Epithelial cell of prostate (primary cell): Measurements from ENCODE around the gene OSGIN1.

Experiments
- DNase-seq: peaks from one replicate; pipeline ENCODE4 v3.0.0-alpha.2; 2011; ENCODE audit warnings: low read depth, low spot score
- H3K27ac ChIP-seq: fragments of 450-650 bp; 2 replicates; pipeline ENCODE4 v1.5.1; 2017; ENCODE audit warnings: mild to moderate bottlenecking

Gene OSGIN1

DNA sequence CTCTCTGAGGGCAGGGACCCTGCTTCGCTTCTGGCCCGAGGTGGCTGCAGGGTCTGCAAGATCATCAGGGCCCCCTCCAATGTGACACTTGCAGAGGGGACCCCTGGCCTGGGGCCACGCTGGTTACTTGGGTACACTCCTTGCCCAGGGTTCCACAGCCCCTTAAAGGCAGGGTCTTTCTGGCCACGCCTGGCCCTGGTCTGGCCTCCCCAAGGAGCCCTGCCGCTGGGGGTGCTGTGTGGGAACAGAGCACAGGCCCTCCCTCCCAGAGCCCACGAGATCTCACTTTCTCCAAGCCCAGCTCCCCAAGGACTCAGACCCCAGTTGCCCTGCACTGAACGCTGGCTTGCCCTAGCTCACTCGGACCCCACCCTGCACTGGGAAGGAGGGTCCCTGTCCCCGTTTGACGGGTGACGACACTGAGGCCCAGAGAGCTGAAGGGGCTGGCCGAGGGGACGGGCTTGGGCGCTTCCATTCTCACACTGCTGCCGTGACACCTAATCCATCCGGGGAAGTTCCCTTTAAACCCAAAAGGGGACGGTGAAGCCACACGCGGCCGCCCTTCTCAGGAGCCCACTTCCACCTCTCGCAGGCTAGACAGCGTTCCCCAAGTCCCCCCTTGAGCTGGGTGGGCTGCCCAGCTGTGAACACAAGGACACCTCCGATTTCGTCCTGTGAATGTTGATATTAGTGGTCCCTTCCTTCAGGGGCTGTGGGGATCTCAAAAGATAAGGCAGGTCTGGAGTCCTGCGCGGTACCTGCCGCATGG is 26.9 kb upstream of the OSGIN1 start:
- DNase-seq, result no peak
- peak overlapping the region; percentile 84 for H3K27ac ChIP-seq

DNA sequence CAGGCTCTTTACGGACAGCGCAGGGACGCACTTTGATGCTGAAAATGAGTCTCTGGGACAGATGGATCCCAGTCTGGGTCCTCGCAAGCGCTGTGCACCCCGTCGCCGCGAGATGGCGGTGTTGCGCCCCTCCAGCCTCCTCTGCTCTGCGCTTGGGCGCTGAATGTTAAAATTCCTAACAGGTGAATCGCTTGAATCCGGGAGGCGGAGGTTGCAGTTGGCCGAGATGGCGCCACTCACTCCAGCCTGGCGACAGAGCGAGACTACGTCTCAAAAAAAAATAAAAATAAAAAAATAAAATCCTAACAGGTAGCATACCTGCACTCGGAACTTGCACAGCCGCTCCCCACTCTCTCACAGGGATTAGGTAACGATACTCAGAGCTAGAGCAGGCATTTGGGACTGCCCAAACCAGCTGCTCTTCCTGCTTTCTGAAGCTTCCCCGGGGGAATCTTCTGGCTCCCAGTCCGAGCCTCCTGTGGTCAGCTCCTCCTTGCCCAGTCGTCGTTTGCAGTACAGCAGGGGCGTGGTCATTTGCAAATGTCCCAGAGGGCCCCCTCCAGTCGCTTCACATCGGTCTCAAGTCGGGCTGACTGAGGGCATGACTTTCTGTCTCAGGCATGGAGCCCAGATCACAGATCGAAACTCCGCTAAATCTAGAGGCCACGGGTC is 26.2 kb upstream of the OSGIN1 start:
- peak overlapping the region; percentile 84 for H3K27ac ChIP-seq
- DNase-seq, result peak; percentile 45

DNA sequence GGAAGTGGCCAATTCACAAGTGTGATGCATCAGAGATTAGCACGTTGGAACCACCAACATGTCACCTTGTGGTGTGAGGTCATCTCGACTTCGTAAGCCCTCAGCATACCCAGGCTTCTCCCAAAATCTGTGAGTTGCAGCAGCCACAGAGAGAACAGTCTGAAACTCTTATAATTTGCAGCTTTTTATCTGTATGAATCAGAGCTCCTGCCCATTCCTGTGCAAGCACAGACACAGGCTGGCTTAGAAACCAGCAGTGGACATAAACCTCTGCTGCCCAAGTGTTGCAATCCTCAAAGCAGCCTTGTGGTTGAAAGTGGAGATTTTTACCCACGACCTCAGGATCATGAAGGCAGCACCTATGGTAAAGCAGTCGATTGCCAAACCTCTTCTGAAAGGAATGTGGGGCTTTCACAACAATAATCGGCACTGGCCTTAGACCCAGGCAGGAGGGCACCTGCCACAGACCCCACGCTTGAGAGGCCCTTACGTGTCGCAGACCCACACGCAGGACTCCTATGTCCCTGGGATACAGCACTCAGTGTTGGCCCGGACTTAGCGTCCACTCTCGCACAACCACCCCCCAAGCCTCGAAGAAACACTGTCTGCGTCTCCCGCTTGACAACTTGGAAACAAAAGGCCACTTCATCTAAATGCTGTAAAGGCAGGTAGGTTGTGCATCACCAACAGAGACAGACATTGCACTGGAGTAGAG is 24.5 kb upstream of the OSGIN1 start:
- peak overlapping the region; percentile 84 for H3K27ac ChIP-seq
- peak; percentile 63 for DNase-seq

DNA sequence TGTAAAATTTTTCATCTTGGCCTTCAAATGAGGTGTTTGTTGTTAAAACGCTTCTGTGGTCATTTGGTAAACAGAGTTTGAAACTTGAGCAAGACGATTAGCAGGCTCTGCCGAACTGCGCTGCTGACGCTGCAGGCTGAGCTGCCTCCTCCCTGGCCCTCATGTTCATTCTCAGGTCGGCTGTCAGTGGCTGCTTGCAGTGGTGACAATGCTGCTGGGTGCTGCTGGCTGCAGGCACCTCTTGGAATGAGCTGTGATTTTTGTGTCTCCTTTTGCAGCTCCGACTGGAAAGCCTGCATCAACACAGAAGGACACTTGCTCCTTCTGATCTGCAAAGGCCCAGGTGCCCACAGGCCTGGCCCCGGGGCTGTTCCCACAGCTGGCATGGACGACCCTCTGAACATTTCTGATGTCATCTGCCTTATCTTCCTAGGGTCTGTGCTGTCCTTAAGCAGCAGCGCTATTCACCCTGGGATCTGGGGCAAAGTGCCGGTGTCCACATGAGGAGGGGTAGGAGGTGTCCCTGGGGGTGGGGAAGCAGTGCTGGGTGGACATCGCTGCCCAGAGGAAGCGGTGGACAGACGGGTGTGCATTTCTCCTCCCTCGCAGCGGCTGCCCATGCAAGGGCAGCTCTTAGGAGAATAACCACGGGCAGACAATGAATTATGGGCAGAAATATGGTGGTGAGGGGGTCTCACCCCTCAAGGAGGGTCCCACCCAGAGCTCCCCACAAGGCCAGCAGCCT is 23.1 kb upstream of the OSGIN1 start:
- no peak for DNase-seq
- no peak overlapping the region for H3K27ac ChIP-seq

DNA sequence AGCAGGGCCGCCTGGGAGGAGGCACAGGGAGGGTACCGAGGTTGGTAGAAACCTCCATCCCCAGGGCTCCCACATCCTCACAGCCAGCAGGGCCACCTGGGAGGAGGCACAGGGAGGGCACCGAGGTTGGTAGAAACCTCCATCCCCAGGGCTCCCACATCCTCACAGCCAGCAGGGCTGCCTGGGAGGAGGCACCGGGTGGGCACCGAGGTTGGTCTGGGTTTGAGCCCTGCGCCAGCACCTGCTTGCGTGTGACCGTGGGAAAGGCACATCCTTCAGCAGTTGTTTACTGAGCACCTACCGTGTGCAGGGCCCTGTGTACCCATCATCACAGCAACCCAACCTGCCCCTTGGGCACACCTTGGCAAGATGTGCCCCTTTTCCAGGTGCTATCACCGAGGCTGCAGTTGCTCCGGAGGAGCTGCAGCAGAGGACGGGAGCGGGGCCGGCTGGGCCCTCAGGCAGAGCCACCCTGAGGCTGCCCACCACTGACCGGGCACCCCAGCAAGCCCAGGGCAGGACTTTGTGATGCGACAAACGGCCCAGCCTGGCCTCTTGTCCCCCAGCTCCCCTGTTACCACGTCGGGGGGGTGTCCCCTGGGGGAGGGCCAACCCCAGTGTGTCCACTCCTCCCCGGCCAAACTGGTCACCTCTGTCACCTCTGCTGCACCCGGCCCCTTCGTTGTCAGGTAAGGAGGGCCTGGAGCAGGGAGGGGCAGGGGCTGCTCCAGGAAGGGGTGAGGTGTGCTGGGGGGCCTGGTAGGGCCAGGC is 22.1 kb upstream of the OSGIN1 start:
- DNase-seq, result no peak
- H3K27ac ChIP-seq, result no peak overlapping the region

DNA sequence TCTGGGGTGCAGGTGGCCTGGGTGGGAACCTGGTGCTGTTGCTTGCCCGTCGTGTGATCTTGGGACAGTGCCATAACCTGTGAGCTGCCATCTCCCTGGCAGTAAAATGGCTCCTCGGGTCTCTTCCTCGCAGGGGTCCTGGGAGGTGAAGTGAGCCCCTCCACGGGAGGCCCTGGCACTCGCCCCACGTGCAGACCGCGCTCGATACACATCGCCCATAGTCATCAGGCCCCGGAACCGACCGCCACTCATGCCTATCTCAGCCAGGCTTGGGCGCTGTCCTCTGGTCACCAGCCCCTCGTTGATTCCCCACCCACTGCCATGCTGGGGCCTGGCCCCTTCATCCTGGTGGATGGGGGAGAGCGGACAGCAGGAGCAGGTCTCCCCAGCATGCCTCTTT is 21.5 kb upstream of the OSGIN1 start:
- no peak for DNase-seq
- no peak overlapping the region for H3K27ac ChIP-seq

DNA sequence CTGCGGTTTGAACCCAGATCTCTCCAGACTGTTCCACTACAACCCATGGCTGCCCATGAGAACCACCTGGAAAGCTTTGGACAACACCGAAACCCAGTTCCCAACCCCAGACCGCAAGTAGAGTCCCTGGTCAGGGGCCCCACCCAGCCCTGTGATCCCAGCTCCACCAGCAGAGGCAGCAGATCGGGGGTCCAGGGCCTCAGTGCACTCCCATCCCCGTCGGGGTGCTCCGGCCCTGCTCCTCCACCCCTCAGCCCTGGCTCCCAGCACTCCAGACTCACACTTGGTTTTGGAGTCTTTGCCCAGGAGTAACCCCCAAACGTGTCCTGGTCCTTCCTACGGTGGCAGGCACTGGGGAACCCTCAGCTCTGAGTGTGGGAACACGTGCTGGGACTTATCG is 20.7 kb upstream of the OSGIN1 start:
- DNase-seq, result no peak
- H3K27ac ChIP-seq, result no peak overlapping the region

DNA sequence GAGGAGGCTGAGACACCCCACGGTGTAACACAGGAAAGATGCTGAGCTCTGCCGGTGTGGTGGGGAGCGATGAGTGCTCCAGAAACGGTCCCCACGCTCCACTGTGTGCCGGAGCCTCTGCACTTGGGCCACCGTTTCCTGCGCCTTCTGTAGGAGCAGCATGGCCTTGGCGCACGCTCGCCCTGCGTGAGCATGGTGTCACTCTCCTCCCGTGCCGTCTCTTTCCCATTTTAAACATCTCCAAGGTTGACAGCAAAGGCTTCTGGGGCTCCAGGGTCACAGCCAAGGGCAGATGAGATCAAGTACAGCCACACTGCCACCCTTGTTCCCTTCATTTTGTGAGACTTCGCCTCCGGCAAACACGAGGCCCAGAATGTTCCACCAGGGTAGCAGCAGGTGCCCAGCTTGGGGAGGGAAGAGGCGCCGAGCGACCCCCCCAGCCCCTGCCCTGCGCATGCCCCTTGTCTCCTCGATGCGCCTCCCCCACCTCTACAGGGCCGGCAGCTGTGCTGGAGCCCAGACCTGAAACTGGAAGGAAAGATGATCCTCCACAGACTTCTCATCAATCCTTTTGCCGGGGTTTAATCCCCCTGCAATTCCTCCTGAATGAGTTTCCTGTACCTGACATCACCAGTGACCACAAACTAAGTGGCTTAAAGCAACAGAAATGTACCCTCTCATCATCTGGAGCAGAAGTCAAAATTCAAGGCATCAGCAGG is 19.9 kb upstream of the OSGIN1 start:
- DNase-seq, result no peak
- no peak overlapping the region for H3K27ac ChIP-seq

DNA sequence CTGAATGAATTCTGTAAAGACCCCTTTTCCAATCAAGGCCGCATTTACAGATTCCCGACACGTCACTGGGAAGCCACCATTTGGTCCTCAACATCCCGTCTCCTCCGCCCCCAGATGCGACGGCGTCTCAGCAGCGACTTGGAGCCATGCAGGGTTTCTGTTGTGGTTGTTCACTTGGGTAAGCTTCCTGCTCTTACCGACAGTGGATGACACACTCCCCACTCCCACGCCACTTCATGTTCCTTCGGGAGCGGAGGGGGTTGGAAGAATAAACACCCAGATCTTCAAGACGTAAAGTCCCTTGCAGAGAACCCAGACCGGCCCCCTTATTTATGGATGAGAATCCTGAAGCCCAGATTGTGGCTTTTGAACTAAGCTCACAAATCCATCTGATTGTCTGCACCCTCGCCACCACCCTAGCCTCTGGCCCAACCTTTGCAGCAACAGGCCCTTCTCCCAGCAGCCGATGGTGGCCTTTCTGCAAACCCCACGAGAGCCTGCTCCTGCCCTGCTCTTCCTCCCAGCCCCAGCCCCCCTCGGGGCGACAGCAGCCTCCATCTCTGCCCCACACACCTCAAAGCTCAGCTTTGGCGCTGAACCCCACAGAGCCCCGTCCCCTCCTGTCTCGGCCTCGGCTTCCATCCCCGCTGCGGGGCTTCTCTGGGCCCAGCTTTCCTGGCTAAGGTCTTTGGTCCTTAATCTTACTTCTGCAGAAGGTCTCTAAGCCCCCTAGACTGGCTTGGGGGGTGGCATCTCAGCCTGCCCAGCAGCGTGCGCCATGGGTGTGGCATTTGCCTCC is 19.0 kb upstream of the OSGIN1 start:
- H3K27ac ChIP-seq, result no peak overlapping the region
- DNase-seq, result no peak

DNA sequence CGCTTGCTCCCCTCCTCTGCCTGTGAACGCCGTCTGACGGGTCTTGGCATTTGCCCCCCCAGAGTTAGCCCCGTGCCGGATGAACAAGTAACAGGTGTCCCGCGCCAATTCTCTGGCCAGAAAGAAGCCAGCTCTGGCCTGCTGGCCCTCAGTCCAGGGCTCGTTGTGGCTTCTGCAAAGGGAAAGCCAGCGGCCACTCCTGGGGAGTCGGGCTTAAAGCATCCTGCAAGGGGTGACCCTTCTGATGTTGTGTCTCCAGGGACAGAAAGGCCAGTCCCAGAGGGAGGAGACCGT is 18.4 kb upstream of the OSGIN1 start:
- H3K27ac ChIP-seq, result no peak overlapping the region

DNA sequence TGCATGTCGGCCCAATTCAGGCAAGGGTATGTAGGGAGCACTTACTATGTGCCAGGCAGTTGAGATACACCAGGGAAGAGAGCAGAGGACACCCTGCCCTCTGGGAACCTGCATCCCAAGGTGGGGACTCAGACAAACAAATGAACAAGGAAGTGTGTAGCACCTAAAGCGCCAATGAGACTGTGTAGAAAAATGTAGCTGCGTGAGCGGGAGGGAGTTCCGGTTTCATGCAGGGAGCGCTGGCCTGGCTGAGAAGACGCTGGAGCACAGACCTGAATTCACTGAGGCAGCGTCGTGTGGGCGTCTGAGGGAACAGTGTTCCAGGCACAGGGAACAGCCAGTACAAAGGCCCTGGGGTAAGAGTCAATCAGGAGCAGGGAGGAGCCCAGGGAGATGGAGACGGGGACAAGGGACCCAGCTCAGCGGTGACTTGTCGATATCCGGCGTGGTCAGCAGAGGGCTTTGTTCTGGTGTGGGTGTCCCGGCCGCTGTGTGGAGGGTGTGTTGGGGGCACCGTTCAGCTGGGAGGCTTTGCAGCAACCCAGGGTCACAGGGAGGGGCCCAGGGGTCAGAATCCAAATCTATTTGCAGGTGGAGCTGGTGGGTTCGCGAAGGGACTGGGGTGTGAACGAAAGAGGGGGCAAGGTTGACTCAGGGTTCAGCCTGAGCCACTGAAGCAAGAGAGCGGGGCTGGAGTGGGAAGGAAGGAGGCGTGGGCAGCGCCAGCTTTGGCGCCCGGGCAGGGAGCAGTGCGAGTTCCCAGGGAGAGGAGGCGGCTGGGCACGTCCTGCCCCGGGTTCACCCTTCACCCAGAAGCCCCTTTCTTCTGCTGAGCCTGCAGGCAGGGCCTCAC is 17.8 kb upstream of the OSGIN1 start:
- no peak overlapping the region for H3K27ac ChIP-seq
- no peak for DNase-seq

More for the DNA sequence above, 18.4 kb upstream of the OSGIN1 start:
- DNase-seq, result no peak

DNA sequence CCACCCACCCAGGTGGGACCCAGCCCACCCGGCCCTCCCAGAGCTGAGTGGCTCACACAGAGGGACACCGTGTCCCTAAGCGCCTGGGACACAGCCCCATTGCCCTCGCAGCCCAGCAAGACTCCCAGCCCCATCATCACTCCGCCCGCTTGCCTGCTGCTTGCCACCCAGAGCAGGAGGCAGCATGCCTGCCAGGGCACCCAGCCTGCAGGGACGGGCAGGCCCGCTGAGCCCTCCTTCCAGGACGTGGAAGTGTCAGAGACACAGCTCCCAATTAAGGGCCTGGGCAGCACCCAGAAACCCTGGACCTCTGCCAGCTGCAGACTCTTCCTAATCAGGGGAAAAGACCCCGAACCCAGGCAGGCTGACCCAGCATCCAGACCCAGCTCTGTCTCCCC is 17.2 kb upstream of the OSGIN1 start:
- DNase-seq, result no peak
- no peak overlapping the region for H3K27ac ChIP-seq

DNA sequence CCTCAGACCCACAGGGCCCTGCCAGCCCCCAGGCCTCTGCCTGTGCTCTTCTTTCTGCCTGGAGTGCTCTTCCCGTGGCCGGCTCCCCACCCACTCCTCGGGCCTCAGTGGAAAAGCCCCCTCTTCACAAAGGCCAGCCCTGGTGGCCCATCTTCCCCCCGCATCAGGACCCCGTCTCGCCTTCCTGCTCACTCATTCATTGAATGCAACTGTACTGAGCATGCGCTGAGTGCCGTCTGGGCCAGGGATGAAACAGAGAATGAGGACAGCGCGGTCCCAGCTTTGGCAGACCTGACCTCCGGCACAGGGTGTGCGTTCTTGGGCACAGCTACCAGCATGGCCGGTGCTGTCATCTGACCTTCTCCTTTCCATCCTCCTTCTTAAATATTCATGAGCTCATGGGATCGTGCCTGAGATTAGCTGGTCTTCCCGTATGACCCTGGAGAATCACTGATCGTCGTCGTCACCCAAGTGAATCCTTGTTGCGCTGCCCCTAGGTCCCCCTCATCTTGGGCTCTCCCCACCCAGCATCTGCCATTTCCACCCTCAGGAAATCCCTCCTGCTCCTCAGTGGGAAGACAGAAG is 16.4 kb upstream of the OSGIN1 start:
- no peak overlapping the region for H3K27ac ChIP-seq
- DNase-seq, result no peak

DNA sequence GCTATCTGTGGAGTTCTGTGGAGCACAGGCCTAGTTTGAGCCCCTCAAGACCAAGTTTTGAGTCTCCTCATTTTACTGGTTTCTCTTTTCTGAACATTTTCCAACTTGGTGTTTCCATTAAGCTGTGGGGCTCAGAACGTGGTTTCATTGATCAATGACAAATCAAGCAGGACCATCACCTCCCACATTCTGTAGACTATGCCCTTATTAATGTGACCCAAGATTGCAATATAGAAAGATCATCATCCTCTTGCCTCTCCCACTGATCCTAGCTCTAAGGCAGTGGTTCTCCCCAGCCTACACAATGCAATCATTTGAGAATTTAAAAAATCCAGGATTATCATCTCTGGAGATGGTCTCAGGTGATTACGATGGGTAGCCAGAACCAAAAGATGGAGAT is 15.8 kb upstream of the OSGIN1 start:
- no peak overlapping the region for H3K27ac ChIP-seq
- no peak for DNase-seq

DNA sequence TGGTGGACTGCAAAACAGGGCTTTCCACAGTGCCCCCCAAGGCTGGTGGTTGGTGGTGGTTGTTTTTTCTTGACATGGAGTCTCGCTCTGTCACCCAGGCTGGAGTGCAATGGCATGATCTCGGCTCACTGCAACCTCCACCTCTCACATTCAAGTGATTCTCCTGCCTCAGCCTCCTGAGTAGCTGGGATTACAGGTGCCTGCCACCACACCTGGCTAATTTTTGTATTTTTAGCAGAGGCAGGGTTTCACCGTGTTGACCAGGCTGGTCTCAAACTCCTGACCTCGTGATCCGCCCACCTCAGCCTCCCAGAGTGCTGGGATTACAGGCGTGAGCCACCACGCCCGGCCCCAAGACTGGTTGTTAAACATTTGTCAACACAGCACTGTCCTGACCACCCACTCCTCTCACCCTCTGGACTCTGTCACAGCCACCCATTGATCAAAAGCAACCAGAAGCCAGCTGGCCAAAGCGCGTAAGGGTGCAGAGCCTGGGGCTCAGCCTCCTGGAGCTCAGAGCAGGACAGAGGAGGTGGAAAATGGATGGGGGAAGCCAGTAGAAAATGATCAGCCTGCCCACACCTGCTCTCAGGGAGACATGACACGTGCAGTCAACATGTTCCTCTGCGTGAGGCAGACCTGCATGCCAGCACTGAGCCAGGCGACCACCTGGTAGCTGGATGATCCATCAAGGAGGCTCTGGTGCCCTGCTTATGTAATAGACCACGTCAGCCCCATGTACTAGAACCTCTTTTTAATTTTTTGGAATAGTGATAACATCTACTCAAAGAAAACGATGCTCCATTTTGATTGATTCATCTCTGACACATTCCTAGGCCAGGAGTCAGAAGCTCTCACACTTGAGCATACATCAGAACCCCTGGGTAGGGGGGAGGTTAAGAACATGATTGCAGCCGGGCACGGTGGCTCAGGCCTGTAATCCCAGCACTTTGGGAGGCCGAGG is 14.8 kb upstream of the OSGIN1 start:
- no peak for DNase-seq
- H3K27ac ChIP-seq, result no peak overlapping the region

DNA sequence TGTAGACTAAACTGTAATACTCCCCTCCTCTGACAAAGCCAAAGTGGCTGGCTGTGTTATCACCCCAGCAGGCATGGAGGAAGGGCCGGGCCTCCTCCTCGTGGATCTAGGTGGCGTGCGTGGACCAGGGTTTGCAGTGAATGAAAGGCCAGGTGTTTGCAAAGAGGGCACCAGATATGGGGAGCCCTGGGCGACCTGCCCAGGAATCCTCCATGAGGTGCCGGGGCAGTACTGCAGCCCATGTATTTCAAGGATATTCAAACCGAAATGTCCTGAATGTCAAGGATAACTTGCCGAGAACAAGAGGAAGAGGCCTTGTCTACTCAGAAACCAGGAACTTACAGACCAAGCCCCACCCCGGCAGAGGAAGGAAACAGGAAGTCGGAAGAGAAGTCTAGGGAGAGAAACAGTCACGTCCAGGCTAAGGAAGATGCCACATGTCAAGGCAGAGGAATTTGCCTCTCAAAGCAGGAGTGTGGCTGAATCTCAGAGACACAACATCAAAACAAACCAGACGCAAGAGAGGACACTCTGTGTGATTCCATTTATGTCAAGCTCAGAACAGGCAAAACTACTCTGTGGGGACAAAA is 13.7 kb upstream of the OSGIN1 start:
- no peak for DNase-seq
- H3K27ac ChIP-seq, result no peak overlapping the region
